HepG2 (cell line): ENCODE measurements around the gene MLNR. TPM values are rescaled to one million over a fixed set of nuclear protein-coding genes. Genes with fewer than 3 reads are reported as not detected.

ENCODE experiments used
- DRAP1 ChIP-seq: IDR thresholded peaks from 2 replicates; pipeline ENCODE4 v1.6.1; 2016; ENCODE audit warnings: missing genetic modification reagents, missing compliant biosample characterization
- GATAD2A ChIP-seq: IDR thresholded peaks from 2 replicates; pipeline ENCODE4 v1.6.1; 2016
- MATR3 ChIP-seq: sonication (generic); formaldehyde crosslinking; IDR thresholded peaks from 2 replicates; pipeline ENCODE4 v1.4.0; 2020; ENCODE audit warnings: missing genetic modification reagents
- MED1 ChIP-seq: sonication (generic); formaldehyde crosslinking; IDR thresholded peaks from 2 replicates; pipeline ENCODE4 v1.4.0; 2020; ENCODE audit warnings: missing genetic modification reagents
- MTF2 ChIP-seq: sonication (generic); formaldehyde crosslinking; IDR thresholded peaks from 2 replicates; pipeline ENCODE4 v1.5.0; 2020; ENCODE audit warnings: missing genetic modification reagents, borderline replicate concordance
- NFE2 ChIP-seq: sonication (generic); formaldehyde crosslinking; IDR thresholded peaks from 2 replicates; pipeline ENCODE4 v1.4.0; 2020; ENCODE audit warnings: missing genetic modification reagents
- PAX8 ChIP-seq: sonication (generic); formaldehyde crosslinking; IDR thresholded peaks from 2 replicates; pipeline ENCODE4 v1.8.0; 2022; ENCODE audit warnings: mild to moderate bottlenecking, missing genetic modification reagents, borderline replicate concordance
- PCBP1 ChIP-seq: fragments of 200-400 bp; formaldehyde crosslinking; IDR thresholded peaks from 2 replicates; pipeline ENCODE4 v1.6.1; 2017; ENCODE audit warnings: mild to moderate bottlenecking, low read depth, low read length, borderline replicate concordance
- POLR2G ChIP-seq: fragments of 200-400 bp; formaldehyde crosslinking; IDR thresholded peaks from 2 replicates; pipeline ENCODE4 v1.6.1; 2018; ENCODE audit warnings: mild to moderate bottlenecking, low read depth, low read length, moderate library complexity
- RORA ChIP-seq: sonication (generic); formaldehyde crosslinking; IDR thresholded peaks from 2 replicates; pipeline ENCODE4 v1.5.0; 2020; ENCODE audit warnings: mild to moderate bottlenecking, missing genetic modification reagents, moderate library complexity
- THAP7 ChIP-seq: sonication (generic); formaldehyde crosslinking; IDR thresholded peaks from 2 replicates; pipeline ENCODE4 v1.8.1; 2023; ENCODE audit warnings: mild to moderate bottlenecking, missing genetic modification reagents
- UBTF ChIP-seq: sonication (generic); formaldehyde crosslinking; IDR thresholded peaks from 2 replicates; pipeline ENCODE4 v1.4.0; 2020; ENCODE audit warnings: mild to moderate bottlenecking, missing genetic modification reagents
- YEATS4 ChIP-seq: sonication (generic); formaldehyde crosslinking; IDR thresholded peaks from 2 replicates; pipeline ENCODE4 v1.4.0; 2020; ENCODE audit warnings: missing genetic modification reagents, borderline replicate concordance
- ZBTB10 ChIP-seq: sonication (generic); formaldehyde crosslinking; IDR thresholded peaks from 2 replicates; pipeline ENCODE4 v1.4.0; 2020; ENCODE audit warnings: missing genetic modification reagents, borderline replicate concordance
- ZBTB21 ChIP-seq: sonication (generic); formaldehyde crosslinking; IDR thresholded peaks from 2 replicates; pipeline ENCODE4 v1.4.0; 2020; ENCODE audit warnings: missing genetic modification reagents
- ZBTB7B ChIP-seq: sonication (generic); formaldehyde crosslinking; IDR thresholded peaks from 2 replicates; pipeline ENCODE4 v1.4.0; 2020; ENCODE audit warnings: missing genetic modification reagents
- ZFP1 ChIP-seq: IDR thresholded peaks from 2 replicates; pipeline ENCODE4 v1.6.1; 2016
- ZFY ChIP-seq: sonication (generic); formaldehyde crosslinking; IDR thresholded peaks from 2 replicates; pipeline ENCODE4 v1.4.0; 2020; ENCODE audit warnings: missing genetic modification reagents
- ZGPAT ChIP-seq: IDR thresholded peaks from 2 replicates; pipeline ENCODE4 v1.6.1; 2016; ENCODE audit warnings: mild to moderate bottlenecking
- ZNF138 ChIP-seq: sonication (generic); formaldehyde crosslinking; IDR thresholded peaks from 2 replicates; pipeline ENCODE4 v1.5.0; 2020; ENCODE audit warnings: mild to moderate bottlenecking, low read depth, missing genetic modification reagents
- ZNF282 ChIP-seq: fragments of 450-650 bp; IDR thresholded peaks from 2 replicates; pipeline ENCODE4 v1.6.1; 2018; ENCODE audit not compliant: partially characterized antibody
- ZNF775 ChIP-seq: sonication (generic); formaldehyde crosslinking; IDR thresholded peaks from 2 replicates; pipeline ENCODE4 v1.4.0; 2020; ENCODE audit warnings: missing genetic modification reagents, mild to moderate bottlenecking, moderate library complexity, borderline replicate concordance
- ZNF781 ChIP-seq: sonication (generic); formaldehyde crosslinking; IDR thresholded peaks from 2 replicates; pipeline ENCODE4 v1.5.1; 2020; ENCODE audit warnings: borderline replicate concordance, mild to moderate bottlenecking, missing genetic modification reagents; ENCODE audit errors: not compliant biosample characterization
- polyA plus RNA-seq, 8 experiments: library from polyadenylated mRNA; depleted of rRNA in 3 of 8; stranded (reverse) in 7 of 8; unstranded in 1 of 8; fragments of >200 nt; fragmentation: Illumina TruSeq in 4 of 8; extraction: Trizol in 4 of 8; gene quantifications; 2 replicates each; pipeline versions ENCODE4 v1.2.1 to v1.2.3, GENCODE V29; 2011 to 2016; ENCODE audit warnings: low read depth in 4 of 8, missing spikeins in 1 of 8, mixed read lengths in 1 of 8; ENCODE audit not compliant: insufficient read depth in 1 of 8
- total RNA-seq, 5 experiments: library from RNA; depleted of rRNA; stranded (reverse); fragments of >200 nt; fragmentation: Illumina TruSeq; extraction: Trizol; gene quantifications; 2 replicates each; pipeline ENCODE4 v1.2.3, GENCODE V29; 2016; ENCODE audit warnings: low read depth in 1 of 5

The MLNR gene
- total and polyA plus RNA-seq, 2 of the 13 experiments (the other 11 are each of a cell fraction or from before 2014, with no cell fraction given) = 0.46 TPM; not detected in 1

GRCh38 chr13:49220036-49220855 is at the start of gene MLNR (continued):
- TF ChIP-seq NFE2 (CRISPR knock-in tag) = no peak
- peak; percentile 70 for TF ChIP-seq YEATS4 (CRISPR knock-in tag)
- no peak for TF ChIP-seq GATAD2A (CRISPR knock-in tag)
- TF ChIP-seq UBTF (CRISPR knock-in tag) = peak; percentile 84; the same call in 1 of the 2 replicates
- TF ChIP-seq RORA = no peak
- no peak for TF ChIP-seq MTF2
- TF ChIP-seq MED1 (CRISPR knock-in tag) = peak; percentile 28; the same call in 1 of the 2 replicates
- TF ChIP-seq THAP7 = no peak
- TF ChIP-seq DRAP1 (CRISPR knock-in tag) = no peak
- 0 out of 2 replicates have a peak, but pooled peaks have one; percentile 35 for TF ChIP-seq ZBTB7B (CRISPR knock-in tag)
- peak; percentile 79 for TF ChIP-seq ZFY
- no peak for TF ChIP-seq ZFP1 (CRISPR knock-in tag)
- TF ChIP-seq ZBTB21 (CRISPR knock-in tag) = no peak
- no peak for TF ChIP-seq ZNF781 (CRISPR knock-in tag)
- TF ChIP-seq PCBP1 = no peak
- no peak for TF ChIP-seq ZNF282
- TF ChIP-seq POLR2G = peak; percentile 58
- no peak for TF ChIP-seq ZNF775
- no peak for TF ChIP-seq MATR3
- 0 out of 2 replicates have a peak, but pooled peaks have one; percentile 79 for TF ChIP-seq PAX8
- TF ChIP-seq ZGPAT (CRISPR knock-in tag) = 0 out of 2 replicates have a peak, but pooled peaks have one; percentile 9
- TF ChIP-seq ZNF138 = peak; percentile 85; the same call in 1 of the 2 replicates
- no peak for TF ChIP-seq ZBTB10 (CRISPR knock-in tag)
